GM21619 (cell line): Measurements from ENCODE around the gene RPS2.
"Not testable (repeated sequence)": the region's sequence is repeated elsewhere in the genome, so short reads cannot be mapped to it uniquely, and the experiment has no call there.

Experiments used
- ATAC-seq: cut with Tn5 transposase; IDR thresholded peaks from one replicate; pipeline ENCODE4 v1.9.1; 2021; ENCODE audit not compliant: unreplicated experiment

The RPS2 gene

GRCh38 chr16:1964506-1965395 is at the start of gene RPS2:
Gene RPS2 (minus strand): TSS chr16:1964826. CDS start chr16:1964625, 201 bp downstream.
- ATAC-seq: peak; percentile 68

GRCh38 chr16:2013527-2013926 is 48.9 kb upstream of the RPS2 start:
- ATAC-seq: no peak

- ATAC-seq: not testable (repeated sequence)
These were observed 47.1 kb upstream of the RPS2 start for GRCh38 chr16:2011726-2012125.

GRCh38 chr16:2009791-2010510 is 45.3 kb upstream of the RPS2 start, which contains the start of gene ZNF598:
Gene ZNF598 (minus strand): TSS chr16:2009821.
- ATAC-seq: peak; percentile 78

- ATAC-seq: peak; percentile 25
These were observed 44.6 kb upstream of the RPS2 start for GRCh38 chr16:2009164-2009711.

- ATAC-seq: peak; percentile 1
These were observed 44.1 kb upstream of the RPS2 start for GRCh38 chr16:2008631-2009163.

GRCh38 chr16:2008009-2008526 is 43.4 kb upstream of the RPS2 start:
- ATAC-seq: no peak

GRCh38 chr16:2007081-2007836 is 42.6 kb upstream of the RPS2 start:
- no peak for ATAC-seq

GRCh38 chr16:2006317-2006716 is 41.7 kb upstream of the RPS2 start:
- ATAC-seq: no peak

GRCh38 chr16:2005646-2006045 is 41.0 kb upstream of the RPS2 start:
- no peak for ATAC-seq

- no peak for ATAC-seq
These were observed 40.3 kb upstream of the RPS2 start for GRCh38 chr16:2004795-2005517.

- no peak for ATAC-seq
These were observed 39.4 kb upstream of the RPS2 start for GRCh38 chr16:2003827-2004641.

GRCh38 chr16:2003231-2003826 is 38.7 kb upstream of the RPS2 start:
- no peak for ATAC-seq

- no peak for ATAC-seq
These were observed 38.0 kb upstream of the RPS2 start for GRCh38 chr16:2002406-2003230.

GRCh38 chr16:2001456-2002355 is 37.1 kb upstream of the RPS2 start:
- ATAC-seq: no peak

GRCh38 chr16:2001035-2001434 is 36.4 kb upstream of the RPS2 start:
- no peak for ATAC-seq
